GM23338 (cell line): ENCODE results near the gene SRP68. TPM values are rescaled to one million over a fixed set of nuclear protein-coding genes. Genes with fewer than 3 reads are reported as not detected.

Source experiments
- ATAC-seq: fragments of 200-7000 bp; cut with Tn5 transposase; 3 replicates; pipeline ENCODE4 v1.9.1; 2020
- DNase-seq: peaks from one replicate; pipeline ENCODE4 v3.0.0-alpha.2; 2015; ENCODE audit warnings: low spot score
- H2AFZ ChIP-seq: fragments of 200-600 bp; sonication (generic); 2 replicates; pipeline ENCODE4 v1.8.0; 2016; ENCODE audit warnings: antibody characterized with exemption, mild to moderate bottlenecking, moderate library complexity
- H3F3A ChIP-seq: fragments of 200-600 bp; sonication (generic); replicated peaks from 2 replicates; pipeline ENCODE4 v1.8.0; 2017; ENCODE audit warnings: antibody characterized with exemption, mixed run types, low read depth
- H3K27ac ChIP-seq: fragments of 200-600 bp; sonication (generic); 2 replicates; pipeline ENCODE4 v1.6.1; 2016; ENCODE audit warnings: low read depth
- H3K27me3 ChIP-seq: fragments of 200-600 bp; sonication (generic); 2 replicates; pipeline ENCODE4 v1.8.0; 2016; ENCODE audit warnings: mild to moderate bottlenecking, mixed run types, moderate library complexity; ENCODE audit not compliant: insufficient read depth
- H3K36me3 ChIP-seq: fragments of 200-600 bp; sonication (generic); 2 replicates; pipeline ENCODE4 v1.8.0; 2016; ENCODE audit warnings: mild to moderate bottlenecking; ENCODE audit not compliant: insufficient read depth
- H3K4me1 ChIP-seq: fragments of 200-600 bp; sonication (generic); 2 replicates; pipeline ENCODE4 v1.8.0; 2016; ENCODE audit warnings: mild to moderate bottlenecking, moderate library complexity; ENCODE audit not compliant: insufficient read depth
- H3K4me2 ChIP-seq: fragments of 200-600 bp; sonication (generic); 2 replicates; pipeline ENCODE4 v1.7.1; 2017; ENCODE audit warnings: mixed run types
- H3K4me3 ChIP-seq: fragments of 200-600 bp; sonication (generic); 2 replicates; pipeline ENCODE4 v1.6.1; 2016; ENCODE audit warnings: mixed run types
- H3K79me2 ChIP-seq: fragments of 200-600 bp; sonication (generic); replicated peaks from 2 replicates; pipeline ENCODE4 v1.8.0; 2017; ENCODE audit warnings: mild to moderate bottlenecking; ENCODE audit not compliant: insufficient read depth
- H3K9me2 ChIP-seq: fragments of 200-600 bp; sonication (generic); 2 replicates; pipeline ENCODE4 v1.8.0; 2017; ENCODE audit not compliant: insufficient read depth
- H4K20me1 ChIP-seq: fragments of 200-600 bp; sonication (generic); replicated peaks from 2 replicates; pipeline ENCODE4 v1.8.0; 2017; ENCODE audit warnings: mild to moderate bottlenecking; ENCODE audit not compliant: insufficient read depth
- H3K27ac Mint-ChIP-seq: 2 replicates; pipeline ENCODE4 v1.8.0; 2020; ENCODE audit warnings: inconsistent platforms, mild to moderate bottlenecking, moderate library complexity, mixed read lengths
- H3K27me3 Mint-ChIP-seq: 3 replicates; pipeline ENCODE4 v1.8.0; 2022; ENCODE audit warnings: low read depth, mild to moderate bottlenecking, moderate library complexity, mixed read lengths, inconsistent platforms; ENCODE audit not compliant: insufficient read depth, poor library complexity
- H3K36me3 Mint-ChIP-seq: 3 replicates; pipeline ENCODE4 v1.8.0; 2021; ENCODE audit warnings: low read depth, mild to moderate bottlenecking, inconsistent platforms, moderate library complexity, mixed read lengths
- H3K4me1 Mint-ChIP-seq: 3 replicates; pipeline ENCODE4 v1.8.0; 2020; ENCODE audit warnings: mild to moderate bottlenecking, inconsistent platforms, mixed read lengths
- H3K4me3 Mint-ChIP-seq: 3 replicates; pipeline ENCODE4 v1.8.0; 2021; ENCODE audit warnings: moderate library complexity, mild to moderate bottlenecking, inconsistent platforms, mixed read lengths
- H3K9me3 Mint-ChIP-seq: 3 replicates; pipeline ENCODE4 v1.8.0; 2020; ENCODE audit warnings: moderate library complexity, mild to moderate bottlenecking, inconsistent platforms, mixed read lengths
- EZH2 ChIP-seq: fragments of 200-600 bp; sonication (generic); IDR thresholded peaks from one replicate; pipeline ENCODE4 v1.8.0; 2017; ENCODE audit warnings: antibody characterized with exemption, mild to moderate bottlenecking, low read depth; ENCODE audit not compliant: unreplicated experiment
- NANOG ChIP-seq: IDR thresholded peaks from 2 replicates; pipeline ENCODE4 v1.6.1; 2016; ENCODE audit warnings: antibody characterized with exemption, borderline replicate concordance
- STAT1 ChIP-seq: IDR thresholded peaks from one replicate; pipeline ENCODE4 v1.6.1; 2016; ENCODE audit warnings: antibody characterized with exemption; ENCODE audit not compliant: unreplicated experiment
- ZNF331 ChIP-seq: fragments of 250-450 bp; sonication (Bioruptor Pico); IDR thresholded peaks from 2 replicates; pipeline ENCODE4 v1.5.0; 2020; ENCODE audit warnings: low read depth, mild to moderate bottlenecking, moderate library complexity
- polyA plus RNA-seq: library from polyadenylated mRNA; unstranded; fragments of >200 nt; fragmentation: Nextera tagmentation; extraction: Ambion mirVana; gene quantifications from 2 replicates; pipeline ENCODE4 v1.2.1, GENCODE V29; 2016
- total RNA-seq: library from RNA; depleted of rRNA; stranded (reverse); fragments of >200 nt; shearing (Covaris generic); gene quantifications from 2 replicates; pipeline ENCODE4 v1.2.3, GENCODE V29; 2014
- TF ChIP-seq, protein P1 (sequence below): fragments of 250-450 bp; sonication (Bioruptor Pico); IDR thresholded peaks from 2 replicates; pipeline ENCODE4 v1.5.0; 2020; ENCODE audit warnings: mild to moderate bottlenecking, moderate library complexity
- TF ChIP-seq, protein P2 (sequence below), 2 experiments: fragments of 200-600 bp in 1 of 2; sonication (generic) in 1 of 2; conservative IDR thresholded peaks; 2 replicates each; pipeline versions ENCODE4 v1.5.1 to v1.6.1; 2016 to 2017; ENCODE audit warnings: antibody characterized with exemption in 2 of 2, low read depth in 2 of 2, mild to moderate bottlenecking in 2 of 2, moderate library complexity in 1 of 2

Gene SRP68
- total and polyA plus RNA-seq, 2 experiments from 2014 or later, result 30.7 to 62.8 TPM

DNA sequence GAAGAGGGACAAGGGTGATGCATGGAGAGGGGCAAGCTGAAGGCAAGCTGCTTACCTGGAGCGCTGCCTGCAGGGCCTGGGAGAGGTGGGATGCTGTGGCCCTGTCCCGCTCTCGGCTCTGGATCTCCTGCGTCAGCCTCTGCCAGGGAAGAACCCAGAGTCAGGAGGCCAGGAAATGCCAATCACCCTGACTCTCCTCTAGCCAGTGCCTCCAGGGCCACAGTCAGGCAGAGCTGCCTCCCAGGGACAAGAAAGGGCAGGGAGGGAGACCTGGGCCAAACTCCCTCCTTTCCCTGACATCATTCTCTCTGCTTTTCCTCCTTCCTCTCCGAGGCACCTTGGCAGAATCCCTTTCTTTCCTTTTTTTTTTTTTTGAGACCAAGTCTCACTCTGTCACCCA is 60.4 kb downstream of the SRP68 start (continued):
- TF ChIP-seq, protein P1, sequence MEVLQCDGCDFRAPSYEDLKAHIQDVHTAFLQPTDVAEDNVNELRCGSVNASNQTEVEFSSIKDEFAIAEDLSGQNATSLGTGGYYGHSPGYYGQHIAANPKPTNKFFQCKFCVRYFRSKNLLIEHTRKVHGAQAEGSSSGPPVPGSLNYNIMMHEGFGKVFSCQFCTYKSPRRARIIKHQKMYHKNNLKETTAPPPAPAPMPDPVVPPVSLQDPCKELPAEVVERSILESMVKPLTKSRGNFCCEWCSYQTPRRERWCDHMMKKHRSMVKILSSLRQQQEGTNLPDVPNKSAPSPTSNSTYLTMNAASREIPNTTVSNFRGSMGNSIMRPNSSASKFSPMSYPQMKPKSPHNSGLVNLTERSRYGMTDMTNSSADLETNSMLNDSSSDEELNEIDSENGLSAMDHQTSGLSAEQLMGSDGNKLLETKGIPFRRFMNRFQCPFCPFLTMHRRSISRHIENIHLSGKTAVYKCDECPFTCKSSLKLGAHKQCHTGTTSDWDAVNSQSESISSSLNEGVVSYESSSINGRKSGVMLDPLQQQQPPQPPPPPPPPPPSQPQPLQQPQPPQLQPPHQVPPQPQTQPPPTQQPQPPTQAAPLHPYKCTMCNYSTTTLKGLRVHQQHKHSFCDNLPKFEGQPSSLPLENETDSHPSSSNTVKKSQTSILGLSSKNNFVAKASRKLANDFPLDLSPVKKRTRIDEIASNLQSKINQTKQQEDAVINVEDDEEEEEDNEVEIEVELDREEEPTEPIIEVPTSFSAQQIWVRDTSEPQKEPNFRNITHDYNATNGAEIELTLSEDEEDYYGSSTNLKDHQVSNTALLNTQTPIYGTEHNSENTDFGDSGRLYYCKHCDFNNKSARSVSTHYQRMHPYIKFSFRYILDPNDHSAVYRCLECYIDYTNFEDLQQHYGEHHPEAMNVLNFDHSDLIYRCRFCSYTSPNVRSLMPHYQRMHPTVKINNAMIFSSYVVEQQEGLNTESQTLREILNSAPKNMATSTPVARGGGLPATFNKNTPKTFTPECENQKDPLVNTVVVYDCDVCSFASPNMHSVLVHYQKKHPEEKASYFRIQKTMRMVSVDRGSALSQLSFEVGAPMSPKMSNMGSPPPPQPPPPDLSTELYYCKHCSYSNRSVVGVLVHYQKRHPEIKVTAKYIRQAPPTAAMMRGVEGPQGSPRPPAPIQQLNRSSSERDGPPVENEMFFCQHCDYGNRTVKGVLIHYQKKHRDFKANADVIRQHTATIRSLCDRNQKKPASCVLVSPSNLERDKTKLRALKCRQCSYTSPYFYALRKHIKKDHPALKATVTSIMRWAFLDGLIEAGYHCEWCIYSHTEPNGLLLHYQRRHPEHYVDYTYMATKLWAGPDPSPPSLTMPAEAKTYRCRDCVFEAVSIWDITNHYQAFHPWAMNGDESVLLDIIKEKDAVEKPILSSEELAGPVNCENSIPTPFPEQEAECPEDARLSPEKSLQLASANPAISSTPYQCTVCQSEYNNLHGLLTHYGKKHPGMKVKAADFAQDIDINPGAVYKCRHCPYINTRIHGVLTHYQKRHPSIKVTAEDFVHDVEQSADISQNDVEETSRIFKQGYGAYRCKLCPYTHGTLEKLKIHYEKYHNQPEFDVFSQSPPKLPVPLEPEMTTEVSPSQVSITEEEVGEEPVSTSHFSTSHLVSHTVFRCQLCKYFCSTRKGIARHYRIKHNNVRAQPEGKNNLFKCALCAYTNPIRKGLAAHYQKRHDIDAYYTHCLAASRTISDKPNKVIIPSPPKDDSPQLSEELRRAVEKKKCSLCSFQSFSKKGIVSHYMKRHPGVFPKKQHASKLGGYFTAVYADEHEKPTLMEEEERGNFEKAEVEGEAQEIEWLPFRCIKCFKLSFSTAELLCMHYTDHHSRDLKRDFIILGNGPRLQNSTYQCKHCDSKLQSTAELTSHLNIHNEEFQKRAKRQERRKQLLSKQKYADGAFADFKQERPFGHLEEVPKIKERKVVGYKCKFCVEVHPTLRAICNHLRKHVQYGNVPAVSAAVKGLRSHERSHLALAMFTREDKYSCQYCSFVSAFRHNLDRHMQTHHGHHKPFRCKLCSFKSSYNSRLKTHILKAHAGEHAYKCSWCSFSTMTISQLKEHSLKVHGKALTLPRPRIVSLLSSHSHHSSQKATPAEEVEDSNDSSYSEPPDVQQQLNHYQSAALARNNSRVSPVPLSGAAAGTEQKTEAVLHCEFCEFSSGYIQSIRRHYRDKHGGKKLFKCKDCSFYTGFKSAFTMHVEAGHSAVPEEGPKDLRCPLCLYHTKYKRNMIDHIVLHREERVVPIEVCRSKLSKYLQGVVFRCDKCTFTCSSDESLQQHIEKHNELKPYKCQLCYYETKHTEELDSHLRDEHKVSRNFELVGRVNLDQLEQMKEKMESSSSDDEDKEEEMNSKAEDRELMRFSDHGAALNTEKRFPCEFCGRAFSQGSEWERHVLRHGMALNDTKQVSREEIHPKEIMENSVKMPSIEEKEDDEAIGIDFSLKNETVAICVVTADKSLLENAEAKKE (CRISPR knock-in tag), result no peak
- TF ChIP-seq STAT1, result no peak

DNA sequence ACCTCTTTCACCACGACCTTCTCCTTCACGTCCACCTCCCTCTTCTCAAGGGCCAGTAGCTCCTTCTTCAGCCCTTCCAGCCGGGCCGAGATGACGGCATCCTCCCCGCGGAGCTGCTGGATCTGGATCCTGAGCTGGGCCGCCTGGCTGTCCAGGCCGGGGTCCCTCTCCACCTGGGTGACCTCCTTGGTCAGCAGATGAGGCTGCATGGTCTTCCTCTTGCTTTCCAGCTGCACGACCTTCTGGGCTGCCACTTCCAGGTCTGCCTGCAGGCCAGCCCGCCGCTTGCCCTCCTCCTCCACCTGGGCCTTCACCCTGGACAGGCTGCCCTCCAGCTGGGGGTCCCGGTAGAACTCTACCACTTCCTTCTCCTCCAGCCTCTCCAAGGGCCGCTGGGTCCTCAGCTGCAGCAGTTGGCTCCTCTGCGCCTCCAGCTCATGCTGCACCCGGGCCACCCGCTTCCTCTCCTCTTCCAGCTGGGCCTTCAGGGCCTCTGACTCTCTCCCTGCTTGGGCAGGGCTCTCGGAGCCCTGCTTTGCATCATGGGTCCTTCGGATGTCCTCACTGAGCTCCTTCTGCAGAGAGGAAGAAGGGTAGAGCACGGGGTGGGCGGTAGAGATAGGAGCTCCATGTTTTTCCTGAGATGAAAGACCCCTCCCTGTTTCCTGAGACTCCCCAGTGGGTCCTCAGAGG is 62.2 kb downstream of the SRP68 start:
- Histone ChIP-seq H3F3A (0 out of 2 replicates have a peak, but pooled peaks cover 9% of the 10 kb centered on the region), H3K4me2 (no peak overlapping the region), H3K4me3 (no peak overlapping the region), H3K27me3 (no peaks in the 10 kb centered on the region), H3K79me2 (no peaks in the 10 kb centered on the region), H3K27ac (no peak overlapping the region), H3K4me1 (no peaks in the 10 kb centered on the region), H3K36me3 (no peaks in the 10 kb centered on the region), H2AFZ (no peak overlapping the region), H4K20me1 (no peaks in the 10 kb centered on the region), H3K9me2 (no peaks in the 10 kb centered on the region)
- Mint-ChIP-seq H3K27me3 (peaks cover 11% of the 10 kb centered on the region), H3K36me3 (peaks cover 2% of the 10 kb centered on the region), H3K27ac (no peak overlapping the region), H3K4me1 (peaks cover 5% of the 10 kb centered on the region), H3K4me3 (peak overlapping the region; percentile 10; the same call in 1 of the 3 replicates), H3K9me3 (no peaks in the 10 kb centered on the region; the same call in none of the 3 replicates)
- TF ChIP-seq, protein P2, sequence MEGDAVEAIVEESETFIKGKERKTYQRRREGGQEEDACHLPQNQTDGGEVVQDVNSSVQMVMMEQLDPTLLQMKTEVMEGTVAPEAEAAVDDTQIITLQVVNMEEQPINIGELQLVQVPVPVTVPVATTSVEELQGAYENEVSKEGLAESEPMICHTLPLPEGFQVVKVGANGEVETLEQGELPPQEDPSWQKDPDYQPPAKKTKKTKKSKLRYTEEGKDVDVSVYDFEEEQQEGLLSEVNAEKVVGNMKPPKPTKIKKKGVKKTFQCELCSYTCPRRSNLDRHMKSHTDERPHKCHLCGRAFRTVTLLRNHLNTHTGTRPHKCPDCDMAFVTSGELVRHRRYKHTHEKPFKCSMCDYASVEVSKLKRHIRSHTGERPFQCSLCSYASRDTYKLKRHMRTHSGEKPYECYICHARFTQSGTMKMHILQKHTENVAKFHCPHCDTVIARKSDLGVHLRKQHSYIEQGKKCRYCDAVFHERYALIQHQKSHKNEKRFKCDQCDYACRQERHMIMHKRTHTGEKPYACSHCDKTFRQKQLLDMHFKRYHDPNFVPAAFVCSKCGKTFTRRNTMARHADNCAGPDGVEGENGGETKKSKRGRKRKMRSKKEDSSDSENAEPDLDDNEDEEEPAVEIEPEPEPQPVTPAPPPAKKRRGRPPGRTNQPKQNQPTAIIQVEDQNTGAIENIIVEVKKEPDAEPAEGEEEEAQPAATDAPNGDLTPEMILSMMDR (conservative IDR thresholded peaks at IDR 0.05; ENCODE audit: low read depth in 2 of 2), result no peak
- no peak for TF ChIP-seq EZH2
- no peak for TF ChIP-seq ZNF331
- TF ChIP-seq NANOG, result no peak
- DNase-seq (no peak), ATAC-seq (no peak)
